ENCODE data around the gene VTI1B.

- TF ChIP-seq POLR2A (IDR thresholded peaks at IDR 0.05) (no peak), POLR2AphosphoS5 (IDR thresholded peaks at IDR 0.05) (no peak), CTCF (IDR thresholded peaks at IDR 0.05) (no peak), EP300 (IDR thresholded peaks at IDR 0.05) (no peak)
Measured at GRCh38 chr14:67680121-67680602, 5.7 kb upstream of the VTI1B start.

All from stomach (tissue), 4 donors.